Activated CD8-positive, alpha-beta memory T cell treated with anti-CD3 and anti-CD28 coated beads, Interleukin-2, amount 10 ng/mL, durations not matched to agents 7 days and 5 days (primary cell): ENCODE results near the gene OR2A7. TPM values are rescaled to one million over a fixed set of nuclear protein-coding genes. Genes with fewer than 3 reads are reported as not detected.
"Not testable (repeated sequence)": the region's sequence is repeated elsewhere in the genome, so short reads cannot be mapped to it uniquely, and the experiment has no call there.

ENCODE experiments used
- ATAC-seq: fragments of 150-1000 bp; cut with Tn5 transposase; one replicate; pipeline ENCODE4 v1.10.0; 2021; ENCODE audit warnings: moderate library complexity
- CTCF ChIA-PET: fragments of 350-600 bp; sonication (Branson Sonifier 250); formaldehyde crosslinking; loops from one replicate; lab custom pipeline; 2021; ENCODE audit warnings: antibody characterized with exemption; lab: Charles Lee
- DNase-seq: peaks from one replicate; pipeline ENCODE4 v3.0.0-alpha.2; 2020
- H3K27ac Mint-ChIP-seq: one replicate; pipeline ENCODE4 v1.8.0; 2021; ENCODE audit warnings: mild to moderate bottlenecking, mixed read lengths
- H3K27me3 Mint-ChIP-seq: one replicate; pipeline ENCODE4 v1.8.0; 2021; ENCODE audit warnings: mixed read lengths
- H3K36me3 Mint-ChIP-seq: one replicate; pipeline ENCODE4 v1.8.0; 2021; ENCODE audit warnings: mild to moderate bottlenecking, mixed read lengths
- H3K4me1 Mint-ChIP-seq: one replicate; pipeline ENCODE4 v1.8.0; 2021; ENCODE audit warnings: mixed read lengths
- H3K4me3 Mint-ChIP-seq: one replicate; pipeline ENCODE4 v1.8.0; 2021; ENCODE audit warnings: mild to moderate bottlenecking, moderate library complexity, mixed read lengths
- H3K9me3 Mint-ChIP-seq: one replicate; pipeline ENCODE4 v1.8.0; 2022; ENCODE audit warnings: low read depth, mixed read lengths
- total RNA-seq, 2 experiments: library from RNA; stranded (reverse); gene quantifications; one replicate each; pipeline ENCODE4 v1.2.3, GENCODE V29; 2021

Gene OR2A7
- total RNA-seq, 2 experiments from 2014 or later: 0.54 to 1.4 TPM

DNA sequence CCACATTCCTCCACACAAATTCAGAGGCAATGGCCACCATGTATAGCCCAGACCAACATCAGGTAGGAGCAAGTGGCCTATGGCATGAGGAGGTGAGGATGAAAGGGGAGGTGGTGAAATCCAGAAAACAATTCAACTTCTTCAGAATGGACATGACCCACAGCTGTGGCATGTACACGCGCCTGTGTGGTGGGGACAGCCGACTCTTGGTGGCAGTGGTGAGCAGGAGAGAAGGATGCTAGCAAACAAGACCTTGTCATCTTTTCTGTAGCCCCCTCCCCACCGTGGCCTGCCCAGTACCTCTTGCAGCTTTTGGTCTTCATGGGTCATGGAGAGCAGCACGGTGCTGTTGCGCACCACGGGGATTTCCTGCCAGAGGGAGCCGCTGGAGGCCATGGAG is 17.4 kb upstream of the OR2A7 start:
- H3K4me3 Mint-ChIP-seq, H3K27ac Mint-ChIP-seq, H3K4me1 Mint-ChIP-seq, H3K9me3 Mint-ChIP-seq, H3K27me3 Mint-ChIP-seq, DNase-seq, ATAC-seq, CTCF ChIA-PET, H3K36me3 Mint-ChIP-seq: not testable (repeated sequence)

DNA sequence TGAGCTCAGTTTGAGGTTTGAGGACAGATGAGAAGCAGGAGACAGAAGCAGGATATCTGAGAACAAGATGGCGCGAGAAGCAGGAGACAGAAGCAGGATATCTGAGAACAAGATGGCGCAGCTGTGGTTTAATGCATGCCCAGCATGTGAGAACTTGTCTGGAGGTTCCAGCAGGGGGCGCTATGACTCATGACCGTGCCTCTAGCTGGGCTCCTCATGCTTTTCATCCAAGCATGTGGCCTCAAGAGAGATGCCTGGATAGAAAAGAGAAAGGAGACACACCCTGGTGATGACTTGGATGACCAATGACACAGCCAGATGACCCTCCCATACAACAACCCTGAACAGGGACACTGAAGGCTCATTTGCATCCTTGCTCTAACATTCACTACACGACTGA is 15.4 kb upstream of the OR2A7 start:
- ATAC-seq: peak; percentile 20
- H3K9me3 Mint-ChIP-seq, DNase-seq, H3K27me3 Mint-ChIP-seq, H3K36me3 Mint-ChIP-seq, H3K4me3 Mint-ChIP-seq, H3K4me1 Mint-ChIP-seq, H3K27ac Mint-ChIP-seq, CTCF ChIA-PET: not testable (repeated sequence)

DNA sequence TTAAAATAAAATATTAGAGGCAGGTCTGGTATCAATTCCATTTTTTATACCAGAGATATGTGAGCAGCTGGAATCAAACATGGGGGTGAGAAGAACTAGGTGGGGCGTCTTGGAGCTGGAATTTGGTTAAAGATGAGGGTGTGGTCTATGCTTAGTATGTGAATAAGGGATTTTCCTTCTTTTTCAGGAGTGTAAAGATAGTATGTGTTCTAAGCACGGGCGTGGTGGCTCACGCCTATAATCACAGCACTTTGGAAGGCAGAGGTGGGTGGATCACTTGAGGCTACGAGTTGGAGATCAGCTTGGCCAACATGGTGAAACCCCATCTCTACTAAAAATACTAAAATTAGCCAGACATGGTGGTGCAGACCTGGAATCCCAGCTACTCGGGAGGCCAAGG is 10.7 kb upstream of the OR2A7 start:
- H3K4me3 Mint-ChIP-seq, H3K27me3 Mint-ChIP-seq, DNase-seq, H3K4me1 Mint-ChIP-seq, ATAC-seq, H3K27ac Mint-ChIP-seq, CTCF ChIA-PET, H3K9me3 Mint-ChIP-seq, H3K36me3 Mint-ChIP-seq: not testable (repeated sequence)

GRCh38 chr7:144269188-144269587 is 4.6 kb upstream of the OR2A7 start, which contains the start of gene CTAGE8:
CTAGE8 (minus strand) TSS chr7:144269288; CDS start chr7:144269250, 38 bp downstream.
- H3K27ac Mint-ChIP-seq, H3K36me3 Mint-ChIP-seq, H3K4me1 Mint-ChIP-seq, H3K27me3 Mint-ChIP-seq, ATAC-seq, CTCF ChIA-PET, DNase-seq, H3K9me3 Mint-ChIP-seq, H3K4me3 Mint-ChIP-seq: not testable (repeated sequence)

GRCh38 chr7:144262128-144262527 is 2.5 kb downstream of the OR2A7 start:
- CTCF ChIA-PET, ATAC-seq, H3K9me3 Mint-ChIP-seq, DNase-seq, H3K4me3 Mint-ChIP-seq, H3K27ac Mint-ChIP-seq, H3K4me1 Mint-ChIP-seq, H3K27me3 Mint-ChIP-seq, H3K36me3 Mint-ChIP-seq: not testable (repeated sequence)

GRCh38 chr7:144259067-144259466 is 5.5 kb downstream of the OR2A7 start:
- CTCF ChIA-PET, H3K36me3 Mint-ChIP-seq, H3K9me3 Mint-ChIP-seq, H3K27me3 Mint-ChIP-seq, H3K4me3 Mint-ChIP-seq, H3K27ac Mint-ChIP-seq, DNase-seq, H3K4me1 Mint-ChIP-seq, ATAC-seq: not testable (repeated sequence)

DNA sequence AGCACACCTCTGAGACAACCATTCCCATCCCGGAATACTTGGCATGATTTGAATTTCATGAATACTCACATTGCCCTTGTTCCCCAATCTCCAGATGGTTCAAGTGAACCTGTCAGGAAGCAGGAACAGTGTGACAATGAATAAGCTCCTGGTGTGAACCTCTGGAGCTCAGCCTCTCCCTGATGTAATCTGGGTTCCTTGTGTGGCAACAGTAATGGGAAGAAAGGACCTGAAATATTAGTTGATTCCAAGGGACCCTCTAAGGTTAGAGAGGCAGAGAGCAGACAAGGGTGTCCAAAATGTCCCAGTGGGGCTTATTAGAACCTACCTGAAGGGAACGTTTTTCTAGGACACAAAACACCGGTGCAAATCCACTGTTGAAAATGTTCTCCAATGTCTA is 8.5 kb downstream of the OR2A7 start:
- CTCF ChIA-PET: no interaction called here
- no peaks in the 10 kb centered on the region for H3K4me1 Mint-ChIP-seq
- ATAC-seq (no peak), DNase-seq (no peak)
- H3K27ac Mint-ChIP-seq: no peak overlapping the region
- H3K27me3 Mint-ChIP-seq: no peaks in the 10 kb centered on the region
- no peaks in the 10 kb centered on the region for H3K36me3 Mint-ChIP-seq
- no peaks in the 10 kb centered on the region for H3K9me3 Mint-ChIP-seq
- H3K4me3 Mint-ChIP-seq: no peak overlapping the region

DNA sequence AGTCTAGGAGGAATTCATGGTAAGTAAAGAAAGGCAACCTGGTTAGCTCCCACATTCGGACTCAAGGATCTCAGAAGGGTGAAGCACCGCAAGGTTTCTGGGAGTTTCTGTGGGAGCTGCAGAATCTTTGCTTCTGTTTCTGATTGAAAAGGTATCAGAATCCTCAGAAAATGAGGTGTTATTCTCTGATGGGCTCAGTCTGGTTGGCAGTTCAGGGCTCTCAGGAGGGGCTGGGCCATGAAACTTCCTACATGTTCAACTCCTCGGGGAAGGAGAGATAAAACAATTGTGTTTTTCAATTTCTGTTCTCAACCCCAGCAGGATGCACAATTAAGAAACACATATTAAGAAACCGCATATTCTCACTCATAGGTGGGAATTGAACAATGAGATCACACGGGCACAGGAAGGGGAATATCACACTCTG is 9.1 kb downstream of the OR2A7 start:
- Mint-ChIP-seq H3K27ac (no peak overlapping the region), H3K27me3 (no peaks in the 10 kb centered on the region), H3K4me3 (no peak overlapping the region), H3K9me3 (no peaks in the 10 kb centered on the region), H3K4me1 (no peaks in the 10 kb centered on the region), H3K36me3 (no peaks in the 10 kb centered on the region)
- ATAC-seq (no peak), DNase-seq (no peak)
- CTCF ChIA-PET: no interaction called here

GRCh38 chr7:144252307-144252706 is 12.3 kb downstream of the OR2A7 start:
- H3K4me3 Mint-ChIP-seq, ATAC-seq, H3K27ac Mint-ChIP-seq, H3K4me1 Mint-ChIP-seq, H3K36me3 Mint-ChIP-seq, H3K27me3 Mint-ChIP-seq, CTCF ChIA-PET, H3K9me3 Mint-ChIP-seq, DNase-seq: not testable (repeated sequence)

DNA sequence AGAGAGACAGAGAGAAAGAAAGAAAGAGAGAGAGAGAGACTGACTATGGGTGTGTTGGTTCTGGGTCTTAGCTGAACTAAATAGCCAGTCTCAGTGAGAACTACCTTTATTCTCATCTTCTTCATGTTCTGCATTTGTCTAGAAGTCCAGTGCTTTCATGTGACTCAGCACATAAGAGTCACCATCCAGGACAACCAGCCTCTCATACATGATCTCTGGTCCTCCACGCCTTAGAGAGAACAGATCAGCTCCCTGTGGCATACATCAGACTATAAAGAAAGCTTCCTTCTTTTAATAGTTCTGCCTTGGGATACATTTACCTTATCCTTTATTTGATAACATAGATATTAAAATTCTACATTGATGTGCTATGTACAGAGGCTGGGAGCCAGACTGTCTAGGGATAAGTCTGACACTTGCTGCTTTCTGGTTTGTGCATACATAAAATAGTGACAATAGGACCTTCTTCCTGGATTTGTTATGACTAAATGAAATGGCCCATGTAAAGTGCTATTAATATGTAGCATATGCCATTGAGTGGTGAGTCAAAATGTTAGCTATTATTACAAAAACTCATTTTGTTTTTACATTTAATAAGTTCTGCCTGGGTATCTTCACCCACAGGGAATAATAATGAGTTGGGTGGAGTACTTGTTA is 16.8 kb downstream of the OR2A7 start:
- DNase-seq, H3K27ac Mint-ChIP-seq, H3K4me3 Mint-ChIP-seq, ATAC-seq, H3K9me3 Mint-ChIP-seq, CTCF ChIA-PET, H3K27me3 Mint-ChIP-seq, H3K36me3 Mint-ChIP-seq, H3K4me1 Mint-ChIP-seq: not testable (repeated sequence)

DNA sequence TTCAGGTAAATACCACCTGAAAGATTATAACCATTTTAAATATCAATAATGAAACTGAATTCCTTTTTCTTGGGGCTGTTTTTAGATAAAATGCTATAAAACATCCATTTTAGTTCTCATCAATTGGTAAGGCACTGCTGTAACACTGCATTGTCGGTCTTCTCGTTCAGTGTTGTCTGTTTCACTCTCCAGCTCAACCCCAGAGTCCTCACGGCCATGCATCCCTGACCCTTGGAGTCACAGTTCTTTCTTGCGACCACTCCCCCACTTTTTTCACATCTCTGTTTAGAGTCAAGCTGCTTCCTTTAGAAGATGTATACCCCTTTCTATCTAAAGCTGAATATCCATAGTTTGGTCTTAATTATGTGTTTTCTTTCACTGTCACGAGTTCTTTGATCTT is 17.6 kb downstream of the OR2A7 start:
- DNase-seq, H3K4me3 Mint-ChIP-seq, H3K4me1 Mint-ChIP-seq, CTCF ChIA-PET, ATAC-seq, H3K27me3 Mint-ChIP-seq, H3K27ac Mint-ChIP-seq, H3K36me3 Mint-ChIP-seq, H3K9me3 Mint-ChIP-seq: not testable (repeated sequence)

DNA sequence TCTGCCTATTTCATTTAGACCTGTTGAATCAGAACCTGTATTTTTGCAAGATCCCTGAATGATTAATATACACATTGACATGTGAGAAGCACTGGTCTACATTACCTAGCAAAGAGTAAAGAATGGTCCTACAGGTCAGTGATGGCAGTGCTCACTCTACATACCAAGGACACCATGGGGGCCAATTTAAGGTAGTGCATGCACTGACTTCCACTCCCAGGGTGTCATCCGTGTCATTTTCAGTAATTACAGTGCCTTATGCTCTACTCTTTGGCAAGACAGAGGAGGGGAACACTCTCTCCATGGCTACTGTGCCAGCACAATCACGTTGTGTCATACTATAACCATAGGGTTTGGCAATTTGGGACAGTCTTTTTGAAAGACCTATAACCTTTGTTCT is 19.2 kb downstream of the OR2A7 start:
- H3K4me1 Mint-ChIP-seq, CTCF ChIA-PET, H3K36me3 Mint-ChIP-seq, H3K27ac Mint-ChIP-seq, H3K9me3 Mint-ChIP-seq, ATAC-seq, DNase-seq, H3K27me3 Mint-ChIP-seq, H3K4me3 Mint-ChIP-seq: not testable (repeated sequence)

DNA sequence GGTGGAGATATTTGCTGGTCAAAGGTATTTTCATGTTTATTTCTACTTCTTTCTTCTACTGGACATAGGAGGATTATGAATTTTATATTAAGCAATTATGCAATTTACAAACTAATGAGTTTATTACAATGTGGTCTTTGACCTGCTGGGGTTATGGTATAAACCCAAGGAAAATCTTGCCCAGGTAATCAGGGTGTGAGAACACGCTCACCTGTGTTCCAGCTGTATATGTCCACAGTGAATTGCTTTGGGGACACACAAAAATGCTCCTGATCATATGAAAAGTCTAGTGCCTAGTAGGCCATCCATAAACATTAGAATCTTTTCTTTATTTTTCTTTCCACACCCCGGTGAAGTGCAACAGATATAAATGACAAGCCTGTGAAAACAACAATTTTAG is 25.2 kb downstream of the OR2A7 start, which contains the start of gene OR2A42:
TSS of gene OR2A42 (minus strand) at position 241 of the 400 bp plus-strand sequence. CDS start 6,762 bp downstream, outside the sequence.
- ATAC-seq, H3K36me3 Mint-ChIP-seq, H3K27ac Mint-ChIP-seq, H3K27me3 Mint-ChIP-seq, H3K9me3 Mint-ChIP-seq, CTCF ChIA-PET, H3K4me1 Mint-ChIP-seq, H3K4me3 Mint-ChIP-seq, DNase-seq: not testable (repeated sequence)

DNA sequence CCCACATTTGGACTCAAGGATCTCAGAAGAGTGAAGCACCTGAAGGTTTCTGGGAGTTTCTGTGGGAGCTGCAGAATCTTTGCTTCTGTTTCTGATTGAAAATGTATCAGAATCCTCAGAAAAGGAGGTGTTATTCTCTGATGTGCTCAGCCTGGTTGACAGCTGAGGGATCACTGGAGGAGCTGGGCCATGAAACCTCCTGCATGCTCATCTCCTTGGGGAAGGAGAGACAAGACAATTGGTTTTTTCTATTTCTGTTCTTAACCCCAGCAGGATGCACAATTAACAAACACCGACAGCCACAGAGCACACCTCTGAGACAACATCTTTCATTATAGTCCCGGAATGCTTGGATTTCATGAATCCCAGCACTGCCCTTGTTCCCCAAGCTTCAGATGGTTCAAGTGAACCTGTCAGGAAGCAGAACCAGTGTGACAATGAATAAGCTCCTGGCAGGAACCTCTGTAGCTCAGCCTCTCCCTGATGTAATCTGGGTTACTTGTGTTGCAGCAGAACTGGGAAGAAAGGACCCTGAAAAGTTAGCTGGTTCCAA is 26.0 kb downstream of the OR2A7 start:
- ATAC-seq, CTCF ChIA-PET, H3K9me3 Mint-ChIP-seq, H3K4me3 Mint-ChIP-seq, H3K27ac Mint-ChIP-seq, H3K4me1 Mint-ChIP-seq, H3K36me3 Mint-ChIP-seq, H3K27me3 Mint-ChIP-seq: not testable (repeated sequence)
- DNase-seq: peak; percentile 22
